Right lobe of liver (tissue), 4 donors: ENCODE data around the gene RSRC1.

Source experiments
- POLR2A ChIP-seq: fragments of 450-650 bp; IDR thresholded peaks from one replicate; pipeline ENCODE4 v1.6.1; 2017; ENCODE audit warnings: antibody characterized with exemption, mild to moderate bottlenecking
- TF ChIP-seq, protein P1 (sequence below), 4 donors: fragments of 200-600 bp in 3 of 4; fragments of 450-650 bp in 1 of 4; IDR thresholded peaks; one replicate each; pipeline versions ENCODE4 v1.5.1 to v1.8.0; 2016 to 2022; ENCODE audit warnings: antibody characterized with exemption in 4 of 4, mild to moderate bottlenecking in 2 of 4
- donor health status: DM: no; HTN: no; CAD: no.
- donor health status: DM: no; HTN: no; CAD: no.
- donor health status: DM: no; HTN: yes; CAD: no.

- TF ChIP-seq POLR2A = no peak
- TF ChIP-seq, protein P1, sequence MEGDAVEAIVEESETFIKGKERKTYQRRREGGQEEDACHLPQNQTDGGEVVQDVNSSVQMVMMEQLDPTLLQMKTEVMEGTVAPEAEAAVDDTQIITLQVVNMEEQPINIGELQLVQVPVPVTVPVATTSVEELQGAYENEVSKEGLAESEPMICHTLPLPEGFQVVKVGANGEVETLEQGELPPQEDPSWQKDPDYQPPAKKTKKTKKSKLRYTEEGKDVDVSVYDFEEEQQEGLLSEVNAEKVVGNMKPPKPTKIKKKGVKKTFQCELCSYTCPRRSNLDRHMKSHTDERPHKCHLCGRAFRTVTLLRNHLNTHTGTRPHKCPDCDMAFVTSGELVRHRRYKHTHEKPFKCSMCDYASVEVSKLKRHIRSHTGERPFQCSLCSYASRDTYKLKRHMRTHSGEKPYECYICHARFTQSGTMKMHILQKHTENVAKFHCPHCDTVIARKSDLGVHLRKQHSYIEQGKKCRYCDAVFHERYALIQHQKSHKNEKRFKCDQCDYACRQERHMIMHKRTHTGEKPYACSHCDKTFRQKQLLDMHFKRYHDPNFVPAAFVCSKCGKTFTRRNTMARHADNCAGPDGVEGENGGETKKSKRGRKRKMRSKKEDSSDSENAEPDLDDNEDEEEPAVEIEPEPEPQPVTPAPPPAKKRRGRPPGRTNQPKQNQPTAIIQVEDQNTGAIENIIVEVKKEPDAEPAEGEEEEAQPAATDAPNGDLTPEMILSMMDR (IDR thresholded peaks at IDR 0.05) = no peak
These were observed 373.9 kb downstream of the RSRC1 start for GRCh38 chr3:158483701-158484235.
